LNCaP clone FGC (cell line): ENCODE measurements around the gene CEP85L.

Source experiments
- DNase-seq: peaks from one replicate; pipeline ENCODE4 v3.0.0-alpha.2; 2011; ENCODE audit warnings: low read depth
- H3K4me3 ChIP-seq: 2 replicates; pipeline ENCODE4 v1.5.1; 2011; ENCODE audit warnings: mild to moderate bottlenecking, low read depth, low read length, control low read depth
- TF ChIP-seq, protein P1 (sequence below): IDR thresholded peaks from 2 replicates; pipeline ENCODE4 v1.5.1; 2012; ENCODE audit warnings: mild to moderate bottlenecking; ENCODE audit not compliant: control insufficient read depth, insufficient read depth; ENCODE audit errors: extremely low read depth

Gene CEP85L

DNA sequence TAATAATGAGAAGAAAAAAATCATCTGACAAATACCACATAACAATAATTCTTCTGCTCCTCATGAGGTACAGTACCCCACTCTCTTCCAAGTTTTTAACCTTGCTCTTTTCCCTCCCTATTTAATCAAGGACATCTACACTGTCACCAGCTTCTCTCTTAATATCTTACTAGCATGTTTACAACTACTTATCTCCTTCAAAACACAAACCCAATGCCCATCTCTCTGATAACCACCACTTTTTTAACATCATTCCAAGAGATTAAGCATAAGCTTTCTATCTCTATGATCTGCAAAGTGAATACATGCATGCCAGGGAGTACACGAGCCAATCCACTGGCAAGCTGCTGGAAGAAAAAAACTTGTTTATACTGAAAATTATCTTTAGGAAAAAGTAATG is 10.3 kb downstream of the CEP85L start:
- no peak for DNase-seq
- no peak overlapping the region for H3K4me3 ChIP-seq
- TF ChIP-seq, protein P1, sequence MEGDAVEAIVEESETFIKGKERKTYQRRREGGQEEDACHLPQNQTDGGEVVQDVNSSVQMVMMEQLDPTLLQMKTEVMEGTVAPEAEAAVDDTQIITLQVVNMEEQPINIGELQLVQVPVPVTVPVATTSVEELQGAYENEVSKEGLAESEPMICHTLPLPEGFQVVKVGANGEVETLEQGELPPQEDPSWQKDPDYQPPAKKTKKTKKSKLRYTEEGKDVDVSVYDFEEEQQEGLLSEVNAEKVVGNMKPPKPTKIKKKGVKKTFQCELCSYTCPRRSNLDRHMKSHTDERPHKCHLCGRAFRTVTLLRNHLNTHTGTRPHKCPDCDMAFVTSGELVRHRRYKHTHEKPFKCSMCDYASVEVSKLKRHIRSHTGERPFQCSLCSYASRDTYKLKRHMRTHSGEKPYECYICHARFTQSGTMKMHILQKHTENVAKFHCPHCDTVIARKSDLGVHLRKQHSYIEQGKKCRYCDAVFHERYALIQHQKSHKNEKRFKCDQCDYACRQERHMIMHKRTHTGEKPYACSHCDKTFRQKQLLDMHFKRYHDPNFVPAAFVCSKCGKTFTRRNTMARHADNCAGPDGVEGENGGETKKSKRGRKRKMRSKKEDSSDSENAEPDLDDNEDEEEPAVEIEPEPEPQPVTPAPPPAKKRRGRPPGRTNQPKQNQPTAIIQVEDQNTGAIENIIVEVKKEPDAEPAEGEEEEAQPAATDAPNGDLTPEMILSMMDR: no peak

DNA sequence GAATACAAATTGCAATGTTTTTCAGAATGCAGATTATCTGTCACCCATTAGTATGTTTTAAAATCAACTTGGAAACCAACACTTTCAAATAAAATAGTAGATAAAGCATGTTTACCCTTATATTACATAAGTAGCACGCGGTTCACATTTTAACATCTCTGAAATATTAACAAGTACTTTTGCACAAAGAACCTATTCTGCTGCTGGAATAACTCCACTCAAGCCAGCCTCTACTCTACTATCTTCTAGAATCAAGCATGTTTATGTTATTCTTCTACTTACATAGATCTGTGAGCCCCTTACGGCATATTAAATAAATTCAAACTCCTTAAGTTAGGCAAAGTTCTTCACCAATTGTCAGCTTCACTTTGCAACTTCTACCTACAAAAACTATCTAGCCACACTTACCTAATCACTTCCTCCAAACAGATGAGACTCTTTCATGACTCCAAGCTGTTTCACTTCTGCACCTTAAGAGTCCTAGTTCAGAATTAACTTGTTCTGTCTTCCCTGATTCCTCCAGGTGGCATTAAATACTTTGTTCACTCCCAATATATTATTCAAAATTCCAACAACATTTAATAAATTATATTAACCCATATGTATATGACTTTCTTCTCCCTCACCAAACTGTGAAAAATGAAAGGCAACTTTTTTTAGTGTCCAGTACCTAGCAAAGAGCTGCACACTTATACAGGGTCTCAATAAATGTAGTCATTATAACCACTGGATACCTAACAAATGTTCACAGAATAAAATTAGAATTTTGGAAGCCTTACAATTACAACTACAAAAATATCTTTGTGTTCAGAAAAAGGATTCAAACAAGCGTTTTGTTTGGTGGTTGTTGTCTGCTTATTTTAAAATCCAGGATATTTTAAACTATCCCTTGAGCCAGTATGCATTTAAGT is 12.1 kb downstream of the CEP85L start:
- DNase-seq: no peak
- H3K4me3 ChIP-seq: no peak overlapping the region
- TF ChIP-seq, protein P1: 0 out of 2 replicates have a peak, but pooled peaks have one; percentile 1

DNA sequence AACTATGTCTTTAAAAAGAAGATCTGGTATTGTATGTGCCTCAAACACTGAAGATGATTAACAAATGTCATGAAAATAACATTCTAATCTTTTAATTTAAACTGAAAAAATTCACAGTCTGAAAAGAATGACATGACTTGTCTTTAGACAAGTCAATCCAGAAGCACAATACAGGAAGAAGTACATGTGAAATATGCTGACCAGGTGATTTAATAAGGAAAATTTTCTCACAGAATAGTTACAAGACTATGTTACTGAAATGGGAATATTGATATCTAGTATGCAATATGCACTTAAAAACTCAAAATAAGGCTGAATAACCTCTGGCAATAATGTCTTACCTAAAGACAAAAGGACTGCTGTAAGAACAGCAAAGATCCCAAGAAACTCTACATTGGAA is 13.1 kb downstream of the CEP85L start:
- H3K4me3 ChIP-seq: no peak overlapping the region
- no peak for DNase-seq
- TF ChIP-seq, protein P1: no peak

DNA sequence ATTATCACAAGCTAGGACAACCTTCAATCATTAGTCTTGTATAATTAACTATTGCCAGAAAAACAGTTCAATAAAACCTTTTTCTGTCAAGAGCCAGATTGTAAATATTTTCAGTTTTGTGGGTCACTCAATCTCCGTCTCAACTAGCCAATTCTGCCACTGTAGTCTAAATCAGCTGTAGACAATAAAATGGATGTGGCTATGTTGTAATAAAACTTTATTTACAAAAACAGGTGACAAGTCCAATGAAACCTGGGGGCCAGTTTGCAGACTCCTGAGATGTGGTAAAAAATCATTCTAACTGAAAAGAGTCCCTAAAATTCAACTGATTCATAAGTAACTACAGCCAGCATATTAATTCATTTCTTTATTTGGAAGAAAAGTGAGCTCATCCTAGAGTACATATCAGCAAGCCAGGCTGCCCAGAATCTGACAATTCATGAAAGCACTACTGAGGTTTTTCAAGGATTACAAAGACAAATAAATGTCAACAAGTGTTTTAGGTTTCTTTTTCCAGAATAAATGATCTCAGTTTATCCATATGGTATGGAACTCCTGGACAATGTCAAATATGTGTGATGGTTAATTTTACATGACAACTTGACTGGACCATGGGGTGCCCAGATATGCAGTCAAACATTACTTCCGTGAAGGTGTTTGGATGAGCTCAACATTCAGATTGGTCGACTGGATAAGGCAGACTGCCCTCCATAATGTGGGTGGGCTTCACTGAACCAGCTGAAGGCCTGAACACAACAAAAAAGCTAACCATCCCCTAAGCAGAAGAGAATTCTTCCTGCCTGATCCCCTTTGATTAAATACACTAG is 15.3 kb downstream of the CEP85L start:
- no peak overlapping the region for H3K4me3 ChIP-seq
- TF ChIP-seq, protein P1: no peak
- no peak for DNase-seq

DNA sequence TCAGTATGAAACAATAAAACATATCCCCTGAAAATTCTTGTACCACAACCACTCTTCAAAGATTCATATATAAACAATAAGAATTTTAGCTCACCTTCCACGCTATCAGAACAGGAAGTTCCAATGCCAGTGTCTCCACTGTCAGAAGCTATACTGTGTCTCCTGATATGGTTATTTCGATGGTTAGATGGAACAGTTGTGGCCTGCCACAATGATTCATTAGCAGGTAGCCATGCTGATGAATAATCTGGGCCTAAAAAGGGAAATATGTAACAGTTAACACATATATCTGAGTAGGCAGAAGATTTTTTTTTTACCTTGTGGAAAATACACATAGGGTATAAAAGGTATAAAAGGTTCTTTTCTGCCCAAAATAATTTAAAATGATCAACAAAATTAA is 19.0 kb downstream of the CEP85L start:
- TF ChIP-seq, protein P1: no peak
- DNase-seq: no peak

DNA sequence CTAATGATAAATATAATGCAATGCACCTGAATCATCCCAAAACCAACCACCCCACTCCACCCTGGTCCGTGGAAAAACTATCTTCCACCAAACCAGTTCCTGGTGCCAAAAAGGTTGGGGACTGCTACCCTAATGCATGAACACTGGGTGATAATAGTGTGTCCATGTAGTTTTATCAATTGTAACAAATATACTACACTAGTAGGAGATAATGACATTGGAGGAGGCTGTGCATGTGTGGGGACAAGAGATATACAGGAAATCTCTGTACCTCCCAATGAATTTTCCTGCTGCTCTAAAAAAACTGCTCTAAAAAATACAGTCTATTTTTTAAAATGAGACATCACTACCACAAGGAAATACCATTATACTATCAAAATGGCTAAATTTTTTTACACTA is 20.5 kb downstream of the CEP85L start:
- no peak overlapping the region for H3K4me3 ChIP-seq
- no peak for DNase-seq
- TF ChIP-seq, protein P1: no peak

More for the DNA sequence above, 19.0 kb downstream of the CEP85L start:
- H3K4me3 ChIP-seq: no peak overlapping the region
